Measurements from ENCODE around the gene SNX1.
"Not testable (repeated sequence)": the region's sequence is repeated elsewhere in the genome, so short reads cannot be mapped to it uniquely, and the experiment has no call there.

The SNX1 gene

DNA sequence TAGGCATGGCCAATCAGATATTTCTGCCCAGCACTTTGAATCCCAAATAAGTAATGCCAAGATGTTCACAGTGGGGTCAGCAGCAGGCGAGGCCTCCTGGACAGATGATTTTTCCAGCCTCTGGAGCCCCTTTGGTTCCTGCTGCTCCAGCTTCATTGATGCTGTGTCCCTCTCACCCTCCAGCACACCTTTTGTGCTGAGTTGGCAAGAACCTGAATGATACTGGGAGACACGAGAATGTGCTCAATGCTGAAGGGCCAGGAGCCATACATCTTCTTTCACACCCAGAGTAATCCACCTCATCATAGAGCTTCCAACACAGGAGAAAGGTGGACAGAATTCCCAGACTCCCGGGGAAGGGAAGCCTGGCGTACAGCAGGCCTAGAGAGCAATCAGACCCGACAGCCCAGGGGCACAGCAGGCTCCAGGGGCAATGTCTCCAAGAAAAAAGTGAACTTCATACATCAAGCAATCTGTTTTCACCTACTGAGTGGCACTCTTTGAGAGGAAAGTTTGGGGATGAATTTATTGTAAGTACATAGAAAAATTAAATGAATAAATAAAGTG, 42.8 kb upstream of the SNX1 start:
- no peak for DNase-seq (ENCODE audit: low read depth)
- TF ChIP-seq, protein P1, sequence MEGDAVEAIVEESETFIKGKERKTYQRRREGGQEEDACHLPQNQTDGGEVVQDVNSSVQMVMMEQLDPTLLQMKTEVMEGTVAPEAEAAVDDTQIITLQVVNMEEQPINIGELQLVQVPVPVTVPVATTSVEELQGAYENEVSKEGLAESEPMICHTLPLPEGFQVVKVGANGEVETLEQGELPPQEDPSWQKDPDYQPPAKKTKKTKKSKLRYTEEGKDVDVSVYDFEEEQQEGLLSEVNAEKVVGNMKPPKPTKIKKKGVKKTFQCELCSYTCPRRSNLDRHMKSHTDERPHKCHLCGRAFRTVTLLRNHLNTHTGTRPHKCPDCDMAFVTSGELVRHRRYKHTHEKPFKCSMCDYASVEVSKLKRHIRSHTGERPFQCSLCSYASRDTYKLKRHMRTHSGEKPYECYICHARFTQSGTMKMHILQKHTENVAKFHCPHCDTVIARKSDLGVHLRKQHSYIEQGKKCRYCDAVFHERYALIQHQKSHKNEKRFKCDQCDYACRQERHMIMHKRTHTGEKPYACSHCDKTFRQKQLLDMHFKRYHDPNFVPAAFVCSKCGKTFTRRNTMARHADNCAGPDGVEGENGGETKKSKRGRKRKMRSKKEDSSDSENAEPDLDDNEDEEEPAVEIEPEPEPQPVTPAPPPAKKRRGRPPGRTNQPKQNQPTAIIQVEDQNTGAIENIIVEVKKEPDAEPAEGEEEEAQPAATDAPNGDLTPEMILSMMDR (conservative IDR thresholded peaks at IDR 0.05; ENCODE audit: low read length), result no peak
- H3K4me3 ChIP-seq (ENCODE audit: low read length), result no peak overlapping the region

DNA sequence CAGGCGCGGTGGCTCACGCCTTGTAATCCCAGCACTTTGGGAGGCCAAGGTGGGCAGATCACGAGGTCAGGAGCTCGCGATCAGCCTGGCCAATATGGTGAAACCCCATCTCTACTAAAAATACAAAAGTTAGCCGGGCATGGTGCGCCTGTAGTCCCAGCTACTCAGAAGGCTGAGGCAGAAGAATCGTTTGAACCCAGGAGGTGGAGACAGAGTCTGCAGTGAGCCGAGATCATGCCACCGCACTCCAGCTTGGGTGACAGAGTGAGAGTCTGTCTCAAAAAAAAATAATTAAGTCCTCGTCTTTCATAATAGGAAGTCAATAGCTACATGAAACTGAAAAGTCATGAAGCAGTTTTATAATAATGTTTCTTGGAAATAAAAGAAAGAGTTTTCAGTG, 42.1 kb upstream of the SNX1 start:
- DNase-seq (ENCODE audit: low read depth); H3K4me3 ChIP-seq (ENCODE audit: low read length): not testable (repeated sequence)

DNA sequence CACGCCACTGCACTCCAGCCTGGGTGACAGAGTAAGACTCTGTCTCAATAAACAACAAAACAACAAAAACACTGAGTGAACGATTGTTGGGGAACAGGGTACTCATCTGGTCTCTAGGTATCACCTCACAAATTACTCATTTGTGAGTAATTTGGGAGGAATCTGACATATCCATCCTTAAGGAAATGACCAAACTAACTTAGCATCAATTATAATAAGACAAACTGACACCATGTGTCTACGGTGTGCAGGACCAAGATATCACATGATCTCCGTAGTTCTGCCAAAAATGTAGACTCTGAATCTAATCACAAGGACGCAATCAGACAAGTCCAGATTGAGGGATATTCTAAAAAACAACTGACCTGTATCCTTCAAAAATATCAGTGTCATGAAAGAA, 37.5 kb upstream of the SNX1 start:
- TF ChIP-seq, protein P1 (conservative IDR thresholded peaks at IDR 0.05; ENCODE audit: low read length), result no peak

DNA sequence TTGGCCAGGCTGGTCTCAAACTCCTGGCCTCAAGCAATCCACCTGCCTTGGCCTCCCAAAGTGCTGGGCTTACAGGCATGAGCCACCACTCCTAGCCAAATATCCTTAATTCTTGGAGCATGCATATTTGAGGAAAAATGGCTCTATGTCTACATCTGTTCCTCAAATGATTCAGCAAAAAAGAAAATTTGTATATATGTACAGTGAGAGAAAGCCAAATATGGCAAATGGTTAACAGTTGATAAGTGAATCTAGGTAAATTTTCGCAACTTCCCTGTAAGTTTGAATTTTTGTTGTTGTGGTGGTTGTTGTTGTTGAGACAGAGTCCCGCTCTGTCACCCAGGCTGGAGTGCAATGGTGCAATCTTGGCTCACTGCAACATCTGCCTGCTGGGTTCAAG, 36.7 kb upstream of the SNX1 start:
- DNase-seq (ENCODE audit: low read depth); H3K4me3 ChIP-seq (ENCODE audit: low read length): not testable (repeated sequence)

More for the DNA sequence above, 37.5 kb upstream of the SNX1 start:
- no peak for DNase-seq (ENCODE audit: low read depth)
- no peak overlapping the region for H3K4me3 ChIP-seq (ENCODE audit: low read length)

DNA sequence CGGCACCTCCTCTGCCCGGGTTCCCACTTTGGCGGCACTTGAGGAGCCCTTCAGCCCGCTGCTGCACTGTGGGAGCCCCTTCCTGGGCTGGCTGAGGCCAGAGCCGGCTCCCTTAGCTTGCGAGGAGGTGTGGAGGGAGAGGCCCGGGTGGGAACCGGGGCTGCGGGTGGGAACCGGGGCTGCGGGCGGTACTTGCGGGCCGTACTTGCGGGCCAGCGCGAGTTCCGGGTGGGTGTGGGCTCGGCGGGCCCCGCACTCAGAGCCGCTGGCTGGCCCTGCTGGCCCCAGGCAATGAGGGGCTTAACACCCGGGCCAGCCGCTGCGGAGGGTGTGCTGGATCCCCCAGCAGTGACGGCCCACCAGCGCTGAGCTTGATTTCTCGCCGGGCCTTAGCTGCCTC, 35.1 kb upstream of the SNX1 start:
- DNase-seq (ENCODE audit: low read depth), result no peak
- no peak overlapping the region for H3K4me3 ChIP-seq (ENCODE audit: low read length)
- TF ChIP-seq, protein P1 (conservative IDR thresholded peaks at IDR 0.05; ENCODE audit: low read length), result no peak

DNA sequence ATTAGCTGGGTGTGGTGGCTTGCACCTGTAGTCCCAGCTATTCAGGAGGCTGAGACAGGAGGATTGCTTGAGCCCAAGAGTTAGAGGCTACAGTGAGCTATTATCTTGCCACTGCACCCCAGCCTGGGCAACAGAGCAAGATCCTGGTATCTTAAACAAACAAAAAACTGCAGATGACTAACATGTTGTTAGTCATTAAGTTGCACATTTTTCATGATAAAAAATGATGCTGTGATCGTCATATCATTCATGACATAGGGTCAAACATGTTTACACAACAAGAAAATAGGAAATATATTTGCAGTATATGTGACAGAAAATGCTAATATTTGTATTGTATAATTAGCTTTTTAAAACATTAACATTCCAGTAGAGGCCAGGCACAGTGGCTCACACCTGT, 29.3 kb upstream of the SNX1 start:
- no peak overlapping the region for H3K4me3 ChIP-seq (ENCODE audit: low read length)
- no peak for DNase-seq (ENCODE audit: low read depth)
- TF ChIP-seq, protein P1 (conservative IDR thresholded peaks at IDR 0.05; ENCODE audit: low read length), result no peak

DNA sequence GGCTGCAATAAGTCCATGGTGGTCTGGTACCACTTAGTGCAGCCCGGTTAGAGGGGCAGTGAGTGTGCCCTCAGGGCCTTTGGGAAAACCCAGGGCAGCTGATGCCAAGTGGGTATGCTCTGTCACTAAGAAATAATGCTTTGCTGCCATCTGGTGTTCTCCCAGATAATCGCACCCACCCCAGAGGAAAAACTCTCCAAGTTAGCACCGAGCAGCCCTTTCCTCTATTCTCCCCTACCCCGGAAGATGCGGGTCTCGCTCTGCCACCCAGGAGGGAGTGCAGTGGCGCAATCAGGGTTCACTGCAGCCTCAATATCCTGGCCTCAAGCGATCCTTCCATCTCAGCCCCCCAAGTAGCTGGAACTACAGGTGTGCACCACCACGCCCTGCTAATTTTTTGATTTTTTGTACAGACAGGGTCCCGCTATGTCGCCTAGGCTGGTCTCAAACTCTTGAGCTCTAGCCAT, 28.2 kb upstream of the SNX1 start:
- TF ChIP-seq, protein P1 (conservative IDR thresholded peaks at IDR 0.05; ENCODE audit: low read length), result peak; percentile 89

DNA sequence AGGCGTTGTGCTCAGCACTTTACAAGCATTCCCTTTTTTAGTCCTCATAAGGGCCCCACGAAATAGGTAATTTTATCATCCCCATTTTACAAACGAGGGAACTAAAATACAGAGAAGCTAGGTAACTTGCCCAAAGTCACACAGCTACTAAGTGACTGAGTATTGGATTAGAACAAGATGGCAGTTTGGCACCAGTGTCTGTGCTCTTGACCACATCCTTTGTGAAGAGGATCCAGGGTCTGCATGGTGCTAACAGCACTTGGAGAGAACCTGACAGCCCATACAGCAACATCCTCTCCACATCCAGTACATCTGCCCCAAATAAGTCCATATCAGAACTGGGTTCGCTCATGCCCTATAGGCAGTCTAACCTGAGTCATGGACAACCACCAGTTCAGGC, 27.6 kb upstream of the SNX1 start:
- no peak overlapping the region for H3K4me3 ChIP-seq (ENCODE audit: low read length)
- no peak for DNase-seq (ENCODE audit: low read depth)
- TF ChIP-seq, protein P1 (conservative IDR thresholded peaks at IDR 0.05; ENCODE audit: low read length), result no peak

More for the DNA sequence above, 28.2 kb upstream of the SNX1 start:
- DNase-seq (ENCODE audit: low read depth), result peak; percentile 48
- H3K4me3 ChIP-seq (ENCODE audit: low read length), result no peak overlapping the region

All from AG10803 (cell line).